Measurements from ENCODE around the gene TICRR.

- no peak for TF ChIP-seq CTCF (IDR thresholded peaks at IDR 0.05)
- TF ChIP-seq POLR2A (IDR thresholded peaks at IDR 0.05), result no peak
Observed at GRCh38 chr15:89621547-89621946, 46.3 kb downstream of the TICRR start.
